Activated CD4-positive, alpha-beta T cell treated with anti-CD3 and anti-CD28 coated beads for 36 hours (primary cell): ENCODE data around the gene POLR1D. TPM values are rescaled to one million over a fixed set of nuclear protein-coding genes. Genes with fewer than 3 reads are reported as not detected.

Source experiments
- ATAC-seq: fragments of 200-7000 bp; cut with Tn5 transposase; one replicate; pipeline ENCODE4 v1.10.0; 2021; ENCODE audit warnings: mild to moderate bottlenecking, moderate library complexity
- CTCF ChIA-PET: fragments of 350-600 bp; sonication (Branson Sonifier 250); formaldehyde crosslinking; loops from one replicate; lab custom pipeline; 2021; ENCODE audit warnings: antibody characterized with exemption; lab: Charles Lee
- POLR2A ChIA-PET: fragments of 350-600 bp; sonication (Branson Sonifier 250); formaldehyde crosslinking; loops from one replicate; lab custom pipeline; 2021; ENCODE audit warnings: antibody characterized with exemption, inconsistent platforms; lab: Charles Lee
- DNase-seq: peaks from one replicate; pipeline ENCODE4 v3.0.0-alpha.2; 2020
- H3K27ac Mint-ChIP-seq: one replicate; pipeline ENCODE4 v1.8.0; 2021; ENCODE audit warnings: mixed read lengths
- H3K27me3 Mint-ChIP-seq: one replicate; pipeline ENCODE4 v1.8.0; 2021; ENCODE audit warnings: mixed read lengths
- H3K36me3 Mint-ChIP-seq: one replicate; pipeline ENCODE4 v1.8.0; 2021; ENCODE audit warnings: low read depth, mixed read lengths
- H3K4me1 Mint-ChIP-seq: one replicate; pipeline ENCODE4 v1.8.0; 2021; ENCODE audit warnings: mixed read lengths
- H3K4me3 Mint-ChIP-seq: one replicate; pipeline ENCODE4 v1.8.0; 2021; ENCODE audit warnings: mild to moderate bottlenecking, moderate library complexity, mixed read lengths
- H3K9me3 Mint-ChIP-seq: one replicate; pipeline ENCODE4 v1.8.0; 2021; ENCODE audit warnings: low read depth, mixed read lengths
- intact Hi-C, 2 experiments: fragments of 100-400 bp; cut with DNase I in 1 of 2; cut with micrococcal nuclease in 1 of 2; formaldehyde crosslinking; loops; one replicate each; pipeline versions ENCODE4 v1.14.2 to v1.15.1; 2022 to 2024; cut with DNase I, micrococcal nuclease
- total RNA-seq, 2 experiments: library from RNA; stranded (reverse); gene quantifications; one replicate each; pipeline ENCODE4 v1.2.3, GENCODE V29; 2021

Gene POLR1D
- total RNA-seq, 2 experiments from 2014 or later = 165 to 197 TPM

GRCh38 chr13:27638001-27638400 lies 16.3 kb downstream of the POLR1D start:
- no peak for DNase-seq
- H3K4me1 Mint-ChIP-seq = peaks cover 39% of the 10 kb centered on the region
- H3K36me3 Mint-ChIP-seq = peaks cover 12% of the 10 kb centered on the region
- no peaks in the 10 kb centered on the region for H3K9me3 Mint-ChIP-seq
- H3K4me3 Mint-ChIP-seq = no peak overlapping the region
- POLR2A ChIA-PET = no interaction called here
- H3K27me3 Mint-ChIP-seq = no peaks in the 10 kb centered on the region
- CTCF ChIA-PET = interaction anchor here (1.3 kb wide), 1 partner anchor 12 kb away, joined by 6 read pairs; no protein-coding TSS in a partner anchor
- no peak for ATAC-seq
- H3K27ac Mint-ChIP-seq = no peak overlapping the region
- intact Hi-C loops = no loop called here

GRCh38 chr13:27638521-27638920 lies 16.8 kb downstream of the POLR1D start:
- ChIA-PET CTCF (interaction anchor here (1.2 to 1.3 kb wide), 3 partner anchors 10 to 188 kb away, joined by 3 to 6 read pairs (median 3); no protein-coding TSS in a partner anchor), POLR2A (interaction anchor here (0.5 kb wide), 1 partner anchor 581 kb away, joined by 4 read pairs; no protein-coding TSS in a partner anchor)
- Mint-ChIP-seq H3K4me3 (no peak overlapping the region), H3K36me3 (peaks cover 12% of the 10 kb centered on the region), H3K4me1 (peaks cover 41% of the 10 kb centered on the region), H3K27me3 (no peaks in the 10 kb centered on the region), H3K9me3 (no peaks in the 10 kb centered on the region), H3K27ac (no peak overlapping the region)
- intact Hi-C loops = no loop called here
- ATAC-seq (no peak), DNase-seq (no peak)

GRCh38 chr13:27639186-27639585 lies 17.5 kb downstream of the POLR1D start:
- intact Hi-C loops = no loop called here
- Mint-ChIP-seq H3K27me3 (no peaks in the 10 kb centered on the region), H3K36me3 (peaks cover 12% of the 10 kb centered on the region), H3K4me1 (peaks cover 43% of the 10 kb centered on the region), H3K27ac (no peak overlapping the region), H3K4me3 (no peak overlapping the region), H3K9me3 (no peaks in the 10 kb centered on the region)
- DNase-seq = no peak
- ChIA-PET POLR2A (no interaction called here), CTCF (interaction anchor here (0.8 to 1.3 kb wide), 4 partner anchors 10 to 259 kb away, joined by 3 to 6 read pairs (median 3); no protein-coding TSS in a partner anchor)
- ATAC-seq = no peak

GRCh38 chr13:27641711-27642502 lies 20.2 kb downstream of the POLR1D start:
- intact Hi-C loops = no loop called here
- DNase-seq (no peak), ATAC-seq (no peak)
- H3K4me1 Mint-ChIP-seq = peaks cover 31% of the 10 kb centered on the region
- no peak overlapping the region for H3K27ac Mint-ChIP-seq
- H3K36me3 Mint-ChIP-seq = peaks cover 21% of the 10 kb centered on the region
- ChIA-PET CTCF (interaction anchor here (1.6 kb wide), 1 partner anchor 12 kb away, joined by 5 read pairs; no protein-coding TSS in a partner anchor), POLR2A (interaction anchor here (0.6 kb wide), 1 partner anchor 33 kb away, joined by 3 read pairs; no protein-coding TSS in a partner anchor)
- no peaks in the 10 kb centered on the region for H3K27me3 Mint-ChIP-seq
- H3K4me3 Mint-ChIP-seq = no peak overlapping the region
- no peaks in the 10 kb centered on the region for H3K9me3 Mint-ChIP-seq

- ATAC-seq (peak; percentile 47), DNase-seq (no peak)
- Mint-ChIP-seq H3K4me3 (no peak overlapping the region), H3K27me3 (no peaks in the 10 kb centered on the region), H3K27ac (no peak overlapping the region), H3K36me3 (peaks cover 25% of the 10 kb centered on the region), H3K4me1 (peaks cover 22% of the 10 kb centered on the region), H3K9me3 (peaks cover 2% of the 10 kb centered on the region)
- intact Hi-C loops = no loop called here
- ChIA-PET POLR2A (interaction anchor here (0.6 kb wide), 1 partner anchor 536 kb away, joined by 3 read pairs; no protein-coding TSS in a partner anchor), CTCF (interaction anchor here (1.0 to 1.5 kb wide), 3 partner anchors 10 to 199 kb away, joined by 3 to 7 read pairs (median 4); no protein-coding TSS in a partner anchor)
These were observed 21.8 kb downstream of the POLR1D start for GRCh38 chr13:27643334-27644132.

GRCh38 chr13:27644302-27644701 lies 22.6 kb downstream of the POLR1D start:
- H3K9me3 Mint-ChIP-seq = peaks cover 2% of the 10 kb centered on the region
- intact Hi-C loops = no loop called here
- no peak overlapping the region for H3K27ac Mint-ChIP-seq
- H3K36me3 Mint-ChIP-seq = peaks cover 31% of the 10 kb centered on the region
- H3K4me3 Mint-ChIP-seq = no peak overlapping the region
- H3K4me1 Mint-ChIP-seq = peaks cover 20% of the 10 kb centered on the region
- ChIA-PET CTCF (no interaction called here), POLR2A (interaction anchor here (0.5 kb wide), 1 partner anchor 175 kb away, joined by 3 read pairs; no protein-coding TSS in a partner anchor)
- no peak for ATAC-seq
- DNase-seq = no peak
- no peaks in the 10 kb centered on the region for H3K27me3 Mint-ChIP-seq

- Mint-ChIP-seq H3K4me3 (no peak overlapping the region), H3K27me3 (no peaks in the 10 kb centered on the region), H3K9me3 (peaks cover 11% of the 10 kb centered on the region), H3K36me3 (peaks cover 48% of the 10 kb centered on the region), H3K27ac (no peak overlapping the region), H3K4me1 (no peaks in the 10 kb centered on the region)
- ChIA-PET POLR2A (no interaction called here), CTCF (interaction anchor here (1.9 kb wide), 1 partner anchor 12 kb away, joined by 6 read pairs; no protein-coding TSS in a partner anchor)
- ATAC-seq (no peak), DNase-seq (no peak)
- intact Hi-C loops = no loop called here
These were observed 28.6 kb downstream of the POLR1D start for GRCh38 chr13:27650312-27650711.

GRCh38 chr13:27654059-27654458 lies 32.4 kb downstream of the POLR1D start:
- no peak overlapping the region for H3K4me3 Mint-ChIP-seq
- no peak for ATAC-seq
- H3K4me1 Mint-ChIP-seq = no peaks in the 10 kb centered on the region
- CTCF ChIA-PET = interaction anchor here (1.2 to 2.0 kb wide), 2 partner anchors 9 to 11 kb away, joined by 3 to 7 read pairs; no protein-coding TSS in a partner anchor
- peaks cover 37% of the 10 kb centered on the region for H3K36me3 Mint-ChIP-seq
- intact Hi-C loops = no loop called here
- peaks cover 9% of the 10 kb centered on the region for H3K9me3 Mint-ChIP-seq
- POLR2A ChIA-PET = interaction anchor here (0.6 kb wide), 1 partner anchor 28 kb away, joined by 3 read pairs; no protein-coding TSS in a partner anchor
- DNase-seq = no peak
- no peaks in the 10 kb centered on the region for H3K27me3 Mint-ChIP-seq
- no peak overlapping the region for H3K27ac Mint-ChIP-seq

GRCh38 chr13:27654816-27655215 lies 33.1 kb downstream of the POLR1D start:
- Mint-ChIP-seq H3K9me3 (peaks cover 5% of the 10 kb centered on the region), H3K27ac (no peak overlapping the region), H3K36me3 (peaks cover 32% of the 10 kb centered on the region), H3K4me3 (no peak overlapping the region), H3K27me3 (no peaks in the 10 kb centered on the region), H3K4me1 (no peaks in the 10 kb centered on the region)
- CTCF ChIA-PET = interaction anchor here (2.0 kb wide), 1 partner anchor 12 kb away, joined by 7 read pairs; no protein-coding TSS in a partner anchor
- ATAC-seq = no peak
- intact Hi-C loops = no loop called here
- POLR2A ChIA-PET = no interaction called here
- no peak for DNase-seq

GRCh38 chr13:27657724-27658123 lies 36.0 kb downstream of the POLR1D start:
- DNase-seq (no peak), ATAC-seq (no peak)
- no peaks in the 10 kb centered on the region for H3K9me3 Mint-ChIP-seq
- no peaks in the 10 kb centered on the region for H3K27me3 Mint-ChIP-seq
- CTCF ChIA-PET = interaction anchor here (0.6 to 1.2 kb wide), 2 partner anchors 21 to 38 kb away, joined by 3 to 4 read pairs; no protein-coding TSS in a partner anchor
- intact Hi-C loops = no loop called here
- POLR2A ChIA-PET = no interaction called here
- no peak overlapping the region for H3K4me3 Mint-ChIP-seq
- H3K4me1 Mint-ChIP-seq = no peaks in the 10 kb centered on the region
- peaks cover 20% of the 10 kb centered on the region for H3K36me3 Mint-ChIP-seq
- no peak overlapping the region for H3K27ac Mint-ChIP-seq

- Mint-ChIP-seq H3K9me3 (no peaks in the 10 kb centered on the region), H3K36me3 (peaks cover 14% of the 10 kb centered on the region), H3K4me1 (no peaks in the 10 kb centered on the region), H3K27me3 (no peaks in the 10 kb centered on the region), H3K4me3 (no peak overlapping the region), H3K27ac (no peak overlapping the region)
- DNase-seq (no peak), ATAC-seq (no peak)
- ChIA-PET CTCF (no interaction called here), POLR2A (no interaction called here)
- intact Hi-C loops = no loop called here
These were observed 36.9 kb downstream of the POLR1D start for GRCh38 chr13:27658546-27658945.
